HepG2 (cell line): Measurements from ENCODE around the gene N4BP2. TPM values are rescaled to one million over a fixed set of nuclear protein-coding genes. Genes with fewer than 3 reads are reported as not detected.

Experiments used
- ATAC-seq: fragments of 200-7000 bp; cut with Tn5 transposase; 3 replicates; pipeline ENCODE4 v1.9.1; 2020; ENCODE audit warnings: mild to moderate bottlenecking, moderate library complexity
- BruUV-seq: library from RNA; stranded (reverse); fragments of 400-500 nt; replicated peaks from 2 replicates; lab custom pipeline; 2021; lab: Mats Ljungman, UMichigan
- CTCF ChIA-PET: fragments of 300-600 bp; formaldehyde crosslinking; extraction: SDS; loops from one replicate; lab custom pipeline; 2021; ENCODE audit warnings: low total read pairs, inconsistent platforms, low intra/inter-chr PET ratio; lab: Yijun Ruan, JAX
- POLR2A ChIA-PET: fragments of 350-600 bp; sonication (Branson Sonifier 250); formaldehyde crosslinking; loops from one replicate; lab custom pipeline; 2020; ENCODE audit warnings: antibody characterized with exemption, inconsistent platforms; lab: Yijun Ruan, JAX
- DNase-seq: peaks from one replicate; pipeline ENCODE4 v3.0.0-alpha.2; 2015; ENCODE audit warnings: low spot score
- FAIRE-seq: peaks from 3 replicates; lab custom pipeline; 2011; peaks lifted over from hg19 to GRCh38; lab: Jason Lieb, UNC
- H2AFZ ChIP-seq: one replicate; pipeline ENCODE4 v1.6.1; 2011; ENCODE audit warnings: low read length, inconsistent platforms
- H3K27ac ChIP-seq: fragments of 300-600 bp; 3 replicates; pipeline ENCODE4 v1.8.0; 2011; ENCODE audit warnings: mixed run types, mild to moderate bottlenecking, mixed read lengths, low read length, inconsistent platforms; ENCODE audit not compliant: insufficient read depth; ENCODE audit errors: extremely low read length
- H3K27me3 ChIP-seq, 2 experiments: fragments of 200-600 bp in 1 of 2; 2 replicates in 1 of 2; 3 replicates in 1 of 2; pipeline versions ENCODE4 v1.6.0 to v1.8.0; 2011; ENCODE audit warnings: low read length in 2 of 2, mild to moderate bottlenecking in 2 of 2, moderate library complexity in 2 of 2, inconsistent platforms in 1 of 2; ENCODE audit not compliant: insufficient read depth in 2 of 2, control insufficient read depth in 1 of 2
- H3K36me3 ChIP-seq, 2 experiments: fragments of 200-600 bp in 1 of 2; replicated peaks in 1 of 2; 2 replicates in 1 of 2; 3 replicates in 1 of 2; pipeline versions ENCODE4 v1.5.1 to v1.8.0; 2011; ENCODE audit warnings: low read length in 2 of 2, inconsistent platforms in 1 of 2; ENCODE audit not compliant: insufficient read depth in 2 of 2, control insufficient read depth in 1 of 2
- H3K4me1 ChIP-seq: 2 replicates; pipeline ENCODE4 v1.5.1; 2012; ENCODE audit warnings: low read length, inconsistent platforms; ENCODE audit not compliant: insufficient read depth
- H3K4me2 ChIP-seq: 2 replicates; pipeline ENCODE4 v1.6.0; 2011; ENCODE audit warnings: low read depth, low read length, inconsistent platforms
- H3K4me3 ChIP-seq, 3 experiments: fragments of 200-600 bp in 1 of 3; sonication (generic), shearing (Covaris generic) in 1 of 3; replicated peaks in 1 of 3; 2 replicates each; pipeline ENCODE4 v1.5.1; 2011 to 2016; ENCODE audit warnings: low read length in 3 of 3, inconsistent platforms in 2 of 3, low read depth in 2 of 3, mild to moderate bottlenecking in 2 of 3, control low read depth in 1 of 3, mixed read lengths in 1 of 3; ENCODE audit not compliant: insufficient read depth in 1 of 3
- H3K79me2 ChIP-seq: one replicate; pipeline ENCODE4 v1.6.1; 2011; ENCODE audit warnings: low read length, inconsistent platforms; ENCODE audit not compliant: insufficient read depth
- H3K9ac ChIP-seq: 2 replicates; pipeline ENCODE4 v1.6.0; 2011; ENCODE audit warnings: mild to moderate bottlenecking, low read depth, low read length, inconsistent platforms; ENCODE audit not compliant: insufficient read depth
- H3K9me3 ChIP-seq: 2 replicates; pipeline ENCODE4 v1.5.1; 2012; ENCODE audit warnings: mild to moderate bottlenecking, low read length
- H4K20me1 ChIP-seq: 2 replicates; pipeline ENCODE4 v1.6.0; 2011; ENCODE audit warnings: inconsistent platforms, mild to moderate bottlenecking, low read length, moderate library complexity; ENCODE audit not compliant: insufficient read depth
- ATRX ChIP-seq: sonication (generic); formaldehyde crosslinking; IDR thresholded peaks from 2 replicates; pipeline ENCODE4 v1.4.0; 2020; ENCODE audit warnings: missing genetic modification reagents, borderline replicate concordance
- EEA1 ChIP-seq: sonication (generic); formaldehyde crosslinking; IDR thresholded peaks from 2 replicates; pipeline ENCODE4 v1.5.1; 2020; ENCODE audit warnings: mild to moderate bottlenecking, missing genetic modification reagents, borderline replicate concordance
- HMGXB3 ChIP-seq: sonication (generic); formaldehyde crosslinking; IDR thresholded peaks from 2 replicates; pipeline ENCODE4 v1.4.0; 2020; ENCODE audit warnings: missing genetic modification reagents, borderline replicate concordance
- MAX ChIP-seq: IDR thresholded peaks from 2 replicates; pipeline ENCODE4 v1.6.1; 2012; ENCODE audit warnings: inconsistent platforms
- MXD1 ChIP-seq: sonication (generic); formaldehyde crosslinking; IDR thresholded peaks from 2 replicates; pipeline ENCODE4 v1.4.0; 2020; ENCODE audit warnings: mild to moderate bottlenecking, missing genetic modification reagents
- PHB2 ChIP-seq: fragments of 450-650 bp; IDR thresholded peaks from 2 replicates; pipeline ENCODE4 v1.6.1; 2018; ENCODE audit not compliant: partially characterized antibody
- REXO4 ChIP-seq: sonication (generic); formaldehyde crosslinking; IDR thresholded peaks from 2 replicates; pipeline ENCODE4 v1.8.0; 2022; ENCODE audit warnings: missing genetic modification reagents, mild to moderate bottlenecking, borderline replicate concordance
- SAP130 ChIP-seq: IDR thresholded peaks from 2 replicates; pipeline ENCODE4 v1.6.1; 2016; ENCODE audit warnings: low read depth
- TERF1 ChIP-seq: sonication (generic); formaldehyde crosslinking; IDR thresholded peaks from 2 replicates; pipeline ENCODE4 v1.8.0; 2022; ENCODE audit warnings: mild to moderate bottlenecking, missing genetic modification reagents, moderate library complexity
- ZNF317 ChIP-seq: sonication (generic); formaldehyde crosslinking; IDR thresholded peaks from 2 replicates; pipeline ENCODE4 v1.5.0; 2020; ENCODE audit warnings: mild to moderate bottlenecking, missing genetic modification reagents
- ZNF414 ChIP-seq: sonication (generic); formaldehyde crosslinking; IDR thresholded peaks from 2 replicates; pipeline ENCODE4 v1.5.0; 2020; ENCODE audit warnings: missing genetic modification reagents
- ZNF501 ChIP-seq: sonication (generic); formaldehyde crosslinking; IDR thresholded peaks from 2 replicates; pipeline ENCODE4 v1.5.1; 2020; ENCODE audit warnings: mild to moderate bottlenecking, moderate library complexity, missing genetic modification reagents
- WGBS: methylation state at CpG from one replicate; pipeline ENCODE4 v1.1.6; 2017; ENCODE audit warnings: low lambda C conversion rate; 5-methylcytosine and 5-hydroxymethylcytosine counted together
- in situ Hi-C: cut with HindIII; loops from 2 replicates; pipeline ENCODE4 v1.10.0; 2017; ENCODE audit warnings: low pct_unique_long_range_greater_than_20kb; ENCODE audit not compliant: extremely low pct_ligation_motif_present
- intact Hi-C: fragments of 100-400 bp; cut with micrococcal nuclease; formaldehyde crosslinking; loops from one replicate; pipeline ENCODE4 v1.10.0; 2022; ENCODE audit not compliant: unreplicated experiment
- polyA plus RNA-seq, 8 experiments: library from polyadenylated mRNA; depleted of rRNA in 3 of 8; stranded (reverse) in 7 of 8; unstranded in 1 of 8; fragments of >200 nt; fragmentation: Illumina TruSeq in 4 of 8; extraction: Trizol in 4 of 8; gene quantifications; 2 replicates each; pipeline versions ENCODE4 v1.2.1 to v1.2.3, GENCODE V29; 2011 to 2016; ENCODE audit warnings: low read depth in 4 of 8, missing spikeins in 1 of 8, mixed read lengths in 1 of 8; ENCODE audit not compliant: insufficient read depth in 1 of 8
- total RNA-seq, 5 experiments: library from RNA; depleted of rRNA; stranded (reverse); fragments of >200 nt; fragmentation: Illumina TruSeq; extraction: Trizol; gene quantifications; 2 replicates each; pipeline ENCODE4 v1.2.3, GENCODE V29; 2016; ENCODE audit warnings: low read depth in 1 of 5

N4BP2 gene
- total and polyA plus RNA-seq, 2 of the 13 experiments (the other 11 are each of a cell fraction or from before 2014, with no cell fraction given), result 5.6 to 12.9 TPM

- no peaks in the 10 kb centered on the region; the same call in 1 of the 2 replicates for H4K20me1 ChIP-seq
- BruUV-seq, result no TSS peak
- H3K36me3 ChIP-seq, result peaks cover 0 to 14% of the 10 kb centered on the region in 2 experiments; a peak in 2 of 5 replicates
- H2AFZ ChIP-seq, result no peak overlapping the region
- POLR2A ChIA-PET, result no interaction called here
- no peak overlapping the region for H3K9ac ChIP-seq
- peak overlapping the region; percentile 73; the same call in 1 of the 2 replicates for H3K4me2 ChIP-seq
- peaks cover 35% of the 10 kb centered on the region for H3K79me2 ChIP-seq
- in situ Hi-C loops, result loop anchor here (10.0 kb wide), 1 partner anchor 255 kb away; no protein-coding TSS in a partner anchor
- H3K9me3 ChIP-seq, result no peaks in the 10 kb centered on the region
- DNase-seq (no peak), ATAC-seq (no peak)
- peaks cover 29% of the 10 kb centered on the region for H3K4me1 ChIP-seq
- H3K27ac ChIP-seq, result no peak overlapping the region
- intact Hi-C loops, result loop anchor here (5.0 kb wide), 1 partner anchor 592 kb away; no protein-coding TSS in a partner anchor
- H3K4me3 ChIP-seq, result no peak overlapping the region
- WGBS, result 83% methylated on average over 6 of the region's 6 CpGs
- CTCF ChIA-PET, result no interaction called here
- H3K27me3 ChIP-seq, result no peaks in the 10 kb centered on the region
- no peak for TF ChIP-seq MAX
- no peak for TF ChIP-seq REXO4 (CRISPR knock-in tag)
- TF ChIP-seq MXD1, result no peak
- TF ChIP-seq EEA1 (CRISPR knock-in tag), result no peak
- no peak for TF ChIP-seq ZNF317
- no peak for TF ChIP-seq ZNF414 (CRISPR knock-in tag)
- TF ChIP-seq HMGXB3, result no peak
- TF ChIP-seq ATRX (CRISPR knock-in tag), result no peak
- TF ChIP-seq ZNF501, result no peak
- no peak for TF ChIP-seq PHB2
- no peak for TF ChIP-seq SAP130 (CRISPR knock-in tag)
- TF ChIP-seq TERF1, result no peak
- TF ChIP-seq, all 625 proteins: peak for 0
- no peak for FAIRE-seq
These were observed 2.7 kb downstream of the N4BP2 start for GRCh38 chr4:40059362-40059761.
